Hematopoietic multipotent progenitor cell (in vitro differentiated cells): ENCODE measurements around the gene HLA-A. TPM values are rescaled to one million over a fixed set of nuclear protein-coding genes. Genes with fewer than 3 reads are reported as not detected.
A peak's percentile ranks its signal among the peaks of the same experiment; 100 is the strongest.

Experiments
- DNase-seq, 3 donors: peaks; one replicate each; pipeline ENCODE4 v3.0.0-alpha.2; 2011 to 2015; ENCODE audit warnings: low read depth in 2 of 3, low spot score in 2 of 3
- total RNA-seq: library from RNA; depleted of rRNA; stranded (reverse); fragments of >200 nt; gene quantifications from one replicate; pipeline ENCODE4 v1.2.3, GENCODE V29; 2012

The HLA-A gene
- total RNA-seq, 1 donor, result 1,432 TPM

DNA sequence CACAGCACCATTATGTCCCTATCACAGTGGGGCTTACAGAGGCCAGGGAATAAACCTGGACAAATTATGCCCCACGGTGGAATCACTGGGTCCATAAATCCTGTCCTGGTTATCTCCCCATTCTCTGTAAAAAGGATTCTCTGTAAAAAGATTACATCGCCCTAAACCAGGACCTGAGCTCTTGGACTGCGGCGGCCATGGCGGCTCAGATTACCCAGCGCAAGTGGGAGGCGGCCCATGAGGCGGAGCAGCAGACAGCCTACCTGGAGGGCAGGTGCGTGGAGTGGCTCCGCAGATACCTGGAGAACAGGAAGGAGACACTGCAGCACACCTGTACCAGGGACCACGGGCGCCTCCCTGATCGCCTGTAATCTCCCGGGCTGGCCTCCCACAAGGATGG is 8.4 kb upstream of the HLA-A start:
- no peak for DNase-seq

DNA sequence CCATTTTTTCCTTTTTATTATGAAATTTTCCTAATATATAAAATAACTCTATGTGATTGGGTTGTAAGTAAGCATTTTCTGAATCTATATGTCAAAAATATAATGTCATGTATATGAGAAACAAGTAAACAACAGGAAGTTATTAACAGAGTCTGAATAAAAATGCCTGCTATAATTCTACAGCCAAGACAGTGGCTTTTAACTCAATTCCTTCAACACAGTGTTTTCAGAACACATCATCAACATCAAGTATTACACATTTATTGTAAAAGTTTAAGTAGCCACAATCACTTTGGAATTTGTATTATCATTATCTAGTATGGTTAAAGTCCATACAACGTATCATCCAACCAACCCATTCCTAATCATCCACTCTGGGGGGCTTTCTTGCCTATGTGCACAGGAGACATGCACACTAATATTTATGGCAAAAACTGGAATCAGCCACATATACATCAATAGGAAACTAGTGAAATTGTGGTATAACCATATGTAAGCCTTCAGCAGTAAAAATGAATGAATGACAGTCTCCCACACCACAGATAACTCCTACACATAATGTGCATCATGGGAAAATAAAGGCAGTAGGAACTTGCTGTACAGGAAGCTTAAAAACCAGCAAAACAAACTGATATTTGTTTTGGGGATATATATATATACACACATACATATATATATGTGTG is 6.9 kb upstream of the HLA-A start:
- no peak for DNase-seq

DNA sequence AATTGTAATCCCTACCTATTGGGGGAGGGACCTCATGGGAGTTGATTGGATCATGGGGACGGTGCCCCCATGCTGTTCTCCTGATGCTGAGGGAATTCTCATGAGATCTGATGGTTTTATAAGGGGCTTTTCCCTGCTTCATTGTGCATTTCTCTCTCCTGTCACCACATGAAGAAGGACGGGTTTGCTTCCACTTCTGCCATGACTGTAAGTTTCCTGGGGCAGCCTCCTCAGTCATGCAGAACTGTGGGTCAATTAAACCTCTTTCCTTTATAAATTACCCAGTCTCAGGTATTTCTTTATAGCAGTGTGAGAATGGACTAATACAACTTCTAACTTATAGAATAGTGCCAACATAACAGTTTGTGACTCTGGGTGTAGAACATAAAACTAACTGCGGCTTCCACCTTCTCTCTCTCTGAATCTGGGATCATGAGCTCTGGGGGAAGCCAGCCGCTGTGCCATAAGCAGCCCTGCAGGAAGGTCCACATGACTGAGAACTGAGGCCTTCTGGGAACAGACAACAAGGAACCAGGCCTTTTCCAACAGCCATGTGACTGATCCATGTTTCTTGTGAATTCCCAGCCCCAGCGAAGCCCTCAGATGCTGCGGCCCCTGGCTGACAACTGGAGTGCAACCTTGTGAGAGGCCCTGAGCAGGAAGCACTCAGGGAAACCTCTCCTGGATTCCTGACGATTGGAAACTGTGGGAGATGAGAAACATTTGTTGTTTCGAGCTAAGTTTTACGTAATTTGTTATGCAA is 3.4 kb upstream of the HLA-A start:
- no peak for DNase-seq

DNA sequence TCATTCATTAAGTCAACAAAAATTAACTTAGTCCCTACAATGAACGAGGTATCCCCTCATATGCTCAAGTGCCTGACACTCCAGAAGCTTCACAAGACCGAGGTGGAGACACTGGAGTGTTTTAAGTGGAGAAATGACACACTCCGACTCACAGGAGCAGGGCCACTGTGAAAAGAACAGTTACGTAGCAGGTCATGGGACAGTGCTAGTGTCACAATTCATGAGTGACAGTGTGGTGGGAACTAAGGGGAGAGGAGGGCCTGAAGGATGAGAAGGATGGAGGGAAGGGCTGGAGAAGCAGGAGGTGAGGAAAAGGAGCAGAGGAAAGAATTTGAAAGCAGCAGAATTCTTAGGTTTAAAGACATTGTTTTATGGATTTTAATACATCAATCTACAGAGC is 1.3 kb upstream of the HLA-A start:
- no peak for DNase-seq

DNA sequence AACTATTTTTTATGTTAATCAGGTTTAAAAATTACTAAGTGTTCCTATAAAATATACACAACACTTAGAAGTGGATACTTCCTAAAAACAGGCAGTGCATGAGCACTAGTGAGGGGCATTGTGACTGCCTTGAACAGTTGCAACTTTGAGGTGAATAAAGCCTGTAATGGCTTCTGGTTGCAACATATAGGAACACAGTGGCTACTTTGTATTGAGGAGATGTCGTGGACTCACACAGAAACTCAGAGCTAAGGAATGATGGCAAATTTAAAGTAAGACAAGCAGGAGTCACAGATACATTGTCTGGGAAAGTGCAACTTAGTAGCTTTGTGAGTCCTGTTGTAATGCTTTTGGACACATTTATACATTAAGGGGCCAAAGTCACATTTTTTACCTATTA is 861 bp upstream of the HLA-A start:
- DNase-seq, result no peak

DNA sequence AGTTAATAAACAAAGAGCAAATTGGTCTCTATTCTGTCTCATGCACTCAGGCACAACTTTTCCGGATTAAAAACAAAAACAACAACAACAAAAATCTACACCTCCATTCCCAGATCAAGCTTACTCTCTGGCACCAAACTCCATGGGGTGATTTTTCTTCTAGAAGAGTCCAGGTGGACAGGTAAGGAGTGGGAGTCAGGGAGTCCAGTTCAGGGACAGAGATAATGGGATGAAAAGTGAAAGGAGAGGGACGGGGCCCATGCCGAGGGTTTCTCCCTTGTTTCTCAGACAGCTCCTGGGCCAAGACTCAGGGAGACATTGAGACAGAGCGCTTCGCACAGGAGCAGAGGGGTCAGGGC is 437 bp upstream of the HLA-A start:
- no peak for DNase-seq

DNA sequence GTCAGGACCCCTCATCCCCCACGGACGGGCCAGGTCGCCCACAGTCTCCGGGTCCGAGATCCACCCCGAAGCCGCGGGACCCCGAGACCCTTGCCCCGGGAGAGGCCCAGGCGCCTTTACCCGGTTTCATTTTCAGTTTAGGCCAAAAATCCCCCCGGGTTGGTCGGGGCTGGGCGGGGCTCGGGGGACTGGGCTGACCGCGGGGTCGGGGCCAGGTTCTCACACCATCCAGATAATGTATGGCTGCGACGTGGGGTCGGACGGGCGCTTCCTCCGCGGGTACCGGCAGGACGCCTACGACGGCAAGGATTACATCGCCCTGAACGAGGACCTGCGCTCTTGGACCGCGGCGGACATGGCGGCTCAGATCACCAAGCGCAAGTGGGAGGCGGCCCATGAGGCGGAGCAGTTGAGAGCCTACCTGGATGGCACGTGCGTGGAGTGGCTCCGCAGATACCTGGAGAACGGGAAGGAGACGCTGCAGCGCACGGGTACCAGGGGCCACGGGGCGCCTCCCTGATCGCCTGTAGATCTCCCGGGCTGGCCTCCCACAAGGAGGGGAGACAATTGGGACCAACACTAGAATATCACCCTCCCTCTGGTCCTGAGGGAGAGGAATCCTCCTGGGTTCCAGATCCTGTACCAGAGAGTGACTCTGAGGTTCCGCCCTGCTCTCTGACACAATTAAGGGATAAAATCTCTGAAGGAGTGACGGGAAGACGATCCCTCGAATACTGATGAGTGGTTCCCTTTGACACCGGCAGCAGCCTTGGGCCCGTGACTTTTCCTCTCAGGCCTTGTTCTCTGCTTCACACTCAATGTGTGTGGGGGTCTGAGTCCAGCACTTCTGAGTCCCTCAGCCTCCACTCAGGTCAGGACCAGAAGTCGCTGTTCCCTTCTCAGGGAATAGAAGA is 978 bp downstream of the HLA-A start:
- DNase-seq, result peak in 1 of 3 donors; percentile 20

DNA sequence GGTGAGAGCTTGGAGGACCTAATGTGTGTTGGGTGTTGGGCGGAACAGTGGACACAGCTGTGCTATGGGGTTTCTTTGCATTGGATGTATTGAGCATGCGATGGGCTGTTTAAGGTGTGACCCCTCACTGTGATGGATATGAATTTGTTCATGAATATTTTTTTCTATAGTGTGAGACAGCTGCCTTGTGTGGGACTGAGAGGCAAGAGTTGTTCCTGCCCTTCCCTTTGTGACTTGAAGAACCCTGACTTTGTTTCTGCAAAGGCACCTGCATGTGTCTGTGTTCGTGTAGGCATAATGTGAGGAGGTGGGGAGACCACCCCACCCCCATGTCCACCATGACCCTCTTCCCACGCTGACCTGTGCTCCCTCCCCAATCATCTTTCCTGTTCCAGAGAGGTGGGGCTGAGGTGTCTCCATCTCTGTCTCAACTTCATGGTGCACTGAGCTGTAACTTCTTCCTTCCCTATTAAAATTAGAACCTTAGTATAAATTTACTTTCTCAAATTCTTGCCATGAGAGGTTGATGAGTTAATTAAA is 3.0 kb downstream of the HLA-A start:
- DNase-seq, result no peak

DNA sequence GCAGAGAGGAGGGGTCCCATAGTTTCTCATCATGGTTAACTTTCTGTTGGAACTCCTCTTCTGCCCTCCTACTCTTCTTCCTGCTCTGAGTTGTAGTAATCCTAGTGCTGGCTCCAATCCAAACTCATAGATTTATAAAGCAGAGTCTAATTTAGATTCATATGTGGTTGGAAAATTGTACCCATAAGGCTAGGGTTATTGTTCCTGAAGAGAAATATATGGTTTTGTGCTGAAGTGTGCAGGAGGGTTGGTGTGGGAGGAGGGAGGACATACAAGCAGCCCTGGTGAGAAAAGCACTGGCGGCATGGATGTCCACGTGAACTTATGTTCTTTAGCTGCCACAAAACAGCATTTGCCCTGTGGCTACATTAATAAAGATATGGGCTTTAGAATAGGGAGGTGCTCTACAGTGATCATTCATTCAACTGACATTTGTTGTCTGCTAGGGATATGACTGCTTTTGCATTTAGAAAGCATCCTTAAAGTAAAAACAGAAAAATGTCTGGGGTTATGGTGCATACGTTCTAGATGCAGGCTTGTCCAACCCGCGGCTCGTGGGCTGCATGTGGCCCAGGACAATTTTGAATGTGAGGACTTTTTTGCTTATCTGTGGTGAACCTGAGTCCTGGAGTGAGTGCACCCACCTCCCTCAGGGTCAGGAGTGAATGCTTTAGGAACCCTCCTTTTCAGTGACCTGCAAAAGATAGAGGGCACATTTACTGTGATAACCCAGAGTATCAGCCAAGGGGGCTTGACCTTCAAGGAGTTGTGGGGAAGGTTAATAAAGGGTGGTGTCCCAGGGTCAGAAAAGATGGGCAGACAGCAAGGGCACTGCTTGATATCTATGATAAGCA is 4.1 kb downstream of the HLA-A start:
- peak in 1 of 3 donors; percentile 39 for DNase-seq

DNA sequence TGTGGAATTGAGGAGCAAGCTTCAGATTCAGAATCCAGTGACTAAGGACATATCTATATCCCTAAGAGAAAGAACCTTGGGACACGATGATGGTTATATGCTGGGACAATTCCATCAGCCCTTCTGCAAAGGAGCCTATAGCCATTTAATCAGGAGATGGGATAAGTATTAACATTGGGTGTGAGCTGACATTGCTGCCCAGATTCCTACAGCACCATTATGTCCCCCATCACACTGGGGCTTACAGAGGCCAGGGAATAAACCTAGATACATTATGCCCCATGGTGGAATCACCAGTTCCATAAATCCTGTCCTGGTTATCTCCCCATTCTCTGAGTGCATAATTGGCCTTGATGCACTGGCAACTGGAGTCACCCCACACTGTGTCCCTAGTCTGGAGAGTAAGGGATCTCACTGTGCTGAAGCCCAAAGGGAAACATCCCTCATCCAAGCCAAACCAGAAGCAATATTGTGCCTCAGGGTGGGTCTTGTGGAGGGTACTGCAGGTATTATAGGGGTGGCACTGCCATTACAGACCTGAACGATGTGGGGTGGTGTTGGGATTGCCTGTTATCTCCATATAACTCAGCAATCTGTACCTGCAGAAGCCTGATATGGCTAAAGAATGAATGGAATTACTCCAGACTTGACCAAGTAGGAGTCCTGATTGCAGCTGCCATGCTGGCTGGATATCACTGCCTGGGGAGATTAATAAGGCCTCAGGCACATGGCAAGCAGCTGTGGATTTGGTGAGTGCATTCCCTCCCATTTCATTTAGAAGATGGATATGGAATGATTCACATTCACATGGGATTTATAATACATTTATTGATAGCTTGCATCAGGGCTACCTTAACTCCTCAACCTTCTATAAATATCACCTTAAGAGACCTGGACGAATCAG is 5.0 kb downstream of the HLA-A start:
- DNase-seq, result peak in 1 of 3 donors; percentile 15

DNA sequence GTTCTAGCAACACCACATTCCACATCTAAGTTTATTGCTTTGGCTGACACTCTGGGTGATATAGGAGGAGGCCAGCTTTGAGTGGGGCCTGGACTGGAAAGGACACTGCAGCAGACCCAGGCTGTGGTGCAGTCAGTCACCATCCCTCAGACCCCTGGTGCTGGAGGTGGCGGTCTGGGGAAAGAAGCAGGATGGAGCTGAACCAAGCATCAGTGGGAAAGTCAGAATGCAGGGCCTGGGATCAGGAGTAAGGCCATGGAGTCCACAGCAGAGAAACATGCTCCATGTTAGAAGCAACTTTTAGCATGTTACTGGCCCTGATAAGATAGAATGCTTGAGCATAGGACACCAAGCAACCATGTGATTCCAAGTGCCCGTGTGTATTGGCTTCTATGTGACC is 5.9 kb downstream of the HLA-A start:
- DNase-seq, result no peak

DNA sequence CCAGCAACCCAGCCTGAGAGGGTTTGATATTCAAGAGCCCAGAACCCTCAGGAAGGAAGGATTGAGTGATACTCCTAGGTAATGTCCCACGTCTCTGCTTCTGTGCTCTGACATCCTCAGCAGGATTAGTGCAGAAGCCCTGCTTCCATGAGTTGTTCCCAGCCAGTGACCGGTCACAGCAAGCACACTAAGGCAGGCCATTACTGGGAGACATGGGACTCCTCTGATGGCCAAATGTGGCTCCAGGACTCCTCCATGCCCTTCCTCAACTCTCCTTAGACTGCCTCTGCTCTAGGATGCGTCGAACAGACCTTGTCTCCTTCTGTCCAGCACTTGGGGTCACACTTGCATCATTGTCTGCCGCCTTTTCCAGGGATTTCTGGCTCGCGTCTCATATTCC is 7.6 kb downstream of the HLA-A start:
- no peak for DNase-seq

DNA sequence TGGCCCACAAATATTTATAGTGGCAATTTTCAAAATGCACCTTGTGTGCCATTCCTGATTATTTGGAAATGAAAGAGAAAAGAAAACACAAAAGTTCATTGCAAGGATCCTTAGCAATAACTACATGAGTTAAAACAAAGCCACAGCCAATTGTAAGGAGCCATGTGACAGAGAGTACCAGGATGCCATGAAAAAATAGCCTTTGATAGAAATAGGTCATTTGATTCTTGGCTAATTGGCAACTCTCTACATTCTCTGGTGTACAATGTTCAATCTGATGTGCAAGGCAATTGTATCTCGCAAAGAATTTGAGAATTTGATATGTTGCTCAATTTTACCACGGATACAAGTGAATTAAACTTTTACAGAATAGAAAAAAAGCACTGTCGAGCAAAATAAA is 9.6 kb downstream of the HLA-A start:
- DNase-seq, result no peak

DNA sequence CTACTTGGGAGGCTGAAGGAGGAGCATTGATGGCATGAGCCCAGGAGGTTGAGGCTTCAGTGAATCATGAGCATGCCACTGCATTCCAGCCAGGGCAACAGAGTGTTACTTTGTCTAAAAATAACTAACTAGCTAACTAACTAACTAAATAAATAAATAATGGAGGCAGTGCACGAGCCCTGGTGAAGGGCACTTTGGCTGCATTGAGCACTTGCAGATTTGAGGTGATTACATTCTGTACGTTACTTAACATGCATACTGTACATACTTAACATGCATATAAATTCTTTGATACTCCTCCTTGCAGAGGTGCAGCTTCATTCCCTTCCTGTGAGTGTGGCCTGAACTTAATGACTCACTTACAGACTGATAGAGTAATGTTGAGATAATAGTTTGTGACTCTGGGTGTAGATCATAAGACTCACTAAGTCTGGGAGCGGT is 10.7 kb downstream of the HLA-A start:
- no peak for DNase-seq

DNA sequence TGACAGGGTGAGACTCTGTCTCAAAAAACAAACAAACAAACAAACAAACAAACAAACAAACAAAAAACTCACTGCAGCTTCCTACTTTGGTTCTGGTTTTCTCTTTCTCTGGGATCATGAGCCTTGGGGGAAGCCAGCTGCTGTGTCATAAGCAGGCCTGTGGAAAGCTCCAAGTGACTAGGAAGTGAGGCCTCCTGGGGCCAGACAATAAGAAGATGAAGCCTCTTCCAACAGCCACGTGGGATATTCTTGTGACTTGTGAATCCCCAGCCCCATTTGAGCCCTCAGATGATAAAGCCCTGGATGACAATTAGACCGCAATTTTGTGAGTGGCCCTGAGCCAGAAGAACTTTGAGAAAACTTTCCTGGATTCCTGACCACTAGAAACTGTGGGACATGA is 11.4 kb downstream of the HLA-A start:
- no peak for DNase-seq

DNA sequence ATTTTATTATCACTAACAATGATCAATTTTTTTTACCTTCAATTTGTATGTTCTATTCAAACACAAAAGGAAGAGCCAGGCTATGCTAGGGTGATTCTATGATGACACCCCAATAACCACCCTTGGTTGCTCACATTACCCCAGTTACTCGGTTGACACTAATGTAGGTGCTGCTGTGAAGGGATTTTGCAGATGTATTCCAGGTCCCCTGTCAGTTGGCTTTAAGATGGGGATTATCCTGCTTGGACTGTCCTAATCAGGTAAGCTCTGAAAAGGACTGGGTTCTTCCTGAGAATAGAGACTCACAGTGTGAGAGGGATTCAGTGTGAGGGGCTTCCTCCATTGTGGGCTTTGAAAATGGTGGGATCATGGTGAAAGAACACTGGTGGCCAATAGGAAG is 11.9 kb downstream of the HLA-A start:
- no peak for DNase-seq

DNA sequence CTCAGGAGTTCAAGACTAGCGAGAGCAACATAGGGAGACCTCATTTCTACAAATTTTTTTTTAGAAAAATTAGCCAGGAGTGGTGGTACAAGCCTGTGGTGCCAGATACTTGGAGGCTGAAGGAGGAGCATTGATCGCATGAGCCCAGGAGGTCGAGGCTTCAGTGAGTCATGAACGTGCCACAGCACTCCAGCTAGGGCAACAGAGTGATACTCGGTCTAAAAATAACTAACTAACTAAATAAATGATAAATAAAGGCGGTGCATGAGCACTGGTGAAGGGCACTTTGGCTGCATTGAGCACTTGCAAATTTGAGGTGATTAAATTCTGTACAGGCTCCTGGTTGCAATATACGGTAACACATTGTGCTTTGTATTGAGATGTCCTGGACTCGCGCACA is 13.5 kb downstream of the HLA-A start:
- no peak for DNase-seq

DNA sequence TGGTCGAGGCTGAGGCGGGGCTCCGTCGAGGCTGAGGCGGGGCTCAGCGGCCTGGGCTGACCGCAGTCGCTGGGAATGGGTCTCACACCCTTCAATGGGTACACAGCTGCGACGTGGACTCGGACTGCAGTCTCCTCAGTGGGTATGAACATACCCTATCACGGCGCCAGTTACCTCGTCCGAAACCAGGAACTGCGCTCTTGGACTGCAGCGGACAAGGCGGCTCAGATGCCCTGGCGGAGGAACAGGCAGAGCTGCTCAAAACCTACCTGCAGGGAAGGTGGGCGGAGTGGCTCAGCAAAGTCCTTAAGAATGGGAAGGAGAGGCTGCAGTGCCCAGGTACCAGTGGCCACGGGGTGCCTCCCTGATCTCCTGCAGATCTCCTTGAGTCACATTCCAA is 14.2 kb downstream of the HLA-A start:
- no peak for DNase-seq

DNA sequence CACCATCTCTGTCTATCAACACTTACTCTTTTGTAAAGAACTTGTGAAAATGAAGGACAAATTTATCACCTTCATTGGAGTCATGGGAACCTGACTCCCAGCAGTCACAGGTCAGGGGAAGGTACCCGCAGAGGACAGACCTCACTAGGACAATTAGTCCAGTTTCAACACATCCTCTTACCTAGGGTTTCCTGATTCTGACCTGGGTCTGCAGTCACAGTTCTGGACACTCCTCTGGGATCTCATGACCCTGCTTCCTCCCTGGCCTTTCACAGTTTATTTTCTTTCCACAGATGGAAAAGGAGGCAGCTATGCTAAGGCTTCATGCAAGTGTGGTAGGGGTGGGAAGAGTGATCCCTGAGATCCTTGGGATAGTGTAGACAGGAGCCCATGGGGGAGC is 15.7 kb downstream of the HLA-A start:
- DNase-seq, result no peak
